8988T (cell line): ENCODE results near the gene METTL21C.

Experiments
- DNase-seq: peaks from one replicate; pipeline ENCODE4 v3.0.0; 2011

Gene METTL21C

GRCh38 chr13:102657630-102658029, 37.2 kb downstream of the METTL21C start:
- no peak for DNase-seq

- DNase-seq, result no peak
These were observed 40.1 kb downstream of the METTL21C start for GRCh38 chr13:102654756-102655155.

DNA sequence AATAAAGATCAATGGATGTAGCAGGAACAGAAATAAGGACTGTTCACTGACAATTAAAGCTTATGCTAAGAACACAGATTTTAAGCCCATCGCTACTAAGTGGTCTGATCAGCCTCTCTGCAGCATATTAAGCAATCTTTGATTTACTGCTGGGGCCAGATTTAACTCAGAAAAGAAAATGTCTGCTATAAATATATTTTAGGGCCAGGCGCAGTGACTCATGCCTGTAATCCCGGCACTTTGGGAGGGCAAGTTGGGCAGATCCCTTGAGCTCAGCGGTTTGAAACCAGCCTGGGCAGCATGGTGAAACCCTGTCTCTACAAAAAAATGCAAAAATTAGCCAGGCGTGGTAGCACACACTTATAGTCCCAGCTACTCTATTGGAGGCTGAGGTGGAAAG, 43.0 kb downstream of the METTL21C start:
- no peak for DNase-seq

DNA sequence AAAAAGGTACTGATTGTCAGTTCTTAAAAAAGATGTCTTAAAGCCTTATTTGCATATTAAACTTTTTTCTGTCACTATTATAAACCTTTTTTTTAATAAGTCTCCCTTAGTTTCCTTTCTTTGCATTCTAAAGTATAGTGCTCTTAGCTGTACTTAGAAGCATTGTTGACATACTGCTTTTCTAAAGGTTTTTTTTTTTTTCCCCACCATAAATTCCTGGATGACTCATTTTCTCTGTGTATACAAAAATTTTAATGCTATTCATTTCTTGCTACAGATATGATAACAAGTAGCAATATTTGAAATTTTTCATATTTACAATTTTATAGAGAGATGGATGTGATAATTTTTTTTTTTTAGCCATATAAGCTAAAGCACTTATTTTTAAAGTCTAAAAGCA, 43.5 kb downstream of the METTL21C start:
- no peak for DNase-seq

DNA sequence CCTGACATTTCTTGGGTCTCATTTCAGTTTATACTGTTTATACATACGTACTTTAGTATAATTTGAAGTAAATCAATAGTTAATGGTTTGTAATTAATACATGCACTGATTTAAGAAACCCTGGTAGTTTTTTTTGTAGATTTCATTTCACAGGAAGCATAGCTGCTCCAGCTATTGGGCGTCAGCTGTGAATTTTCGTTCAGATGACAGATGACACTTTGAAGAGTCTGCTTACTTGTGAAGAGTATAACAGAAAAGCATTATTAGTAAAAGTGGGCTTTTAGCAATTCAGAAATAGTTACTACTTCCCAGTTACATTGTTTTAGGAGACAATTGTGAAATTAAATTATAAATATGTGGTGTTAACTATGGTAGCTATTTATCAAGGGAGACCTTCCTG, 44.4 kb downstream of the METTL21C start:
- no peak for DNase-seq

GRCh38 chr13:102648046-102648445, 46.8 kb downstream of the METTL21C start:
- no peak for DNase-seq

GRCh38 chr13:102645701-102646100, 49.1 kb downstream of the METTL21C start:
- DNase-seq, result no peak

DNA sequence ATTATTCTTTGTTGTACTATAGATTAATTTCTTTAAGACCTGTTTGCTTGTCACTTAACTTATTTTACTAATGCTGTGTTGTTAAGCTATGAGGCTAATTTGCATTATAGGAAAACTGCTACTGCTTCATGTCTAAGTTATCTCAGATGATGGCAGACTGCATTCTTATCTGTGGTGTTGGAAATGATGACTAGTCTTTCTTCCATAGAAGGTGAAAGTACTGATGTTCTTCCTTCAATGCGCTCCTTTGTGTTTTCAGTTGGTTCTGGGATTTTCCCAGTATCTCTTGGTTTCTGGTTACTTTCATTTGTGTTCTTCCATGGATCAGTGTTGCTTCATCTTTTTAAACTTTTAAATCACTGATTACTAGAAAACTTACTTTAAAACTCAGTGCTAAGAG, 51.2 kb downstream of the METTL21C start:
- DNase-seq, result no peak

DNA sequence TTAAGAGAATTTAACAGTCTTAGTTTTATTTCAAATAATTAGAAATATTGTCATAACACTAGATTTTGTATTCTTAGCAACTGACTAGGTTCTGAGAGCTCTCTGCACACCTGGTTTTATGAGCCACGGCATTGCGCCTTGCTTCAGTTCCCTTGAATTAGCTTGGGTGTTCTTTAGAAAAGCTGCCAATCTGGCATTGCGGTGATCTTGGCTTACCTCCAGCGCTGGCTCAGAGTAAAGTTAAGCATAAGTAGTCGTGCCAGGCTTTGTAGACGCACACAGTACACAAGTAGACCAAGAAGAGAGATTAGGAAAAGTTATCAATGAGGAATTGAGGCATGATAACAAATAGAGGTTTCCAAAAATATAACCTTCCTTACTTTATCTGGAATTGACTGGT, 52.4 kb downstream of the METTL21C start:
- no peak for DNase-seq

DNA sequence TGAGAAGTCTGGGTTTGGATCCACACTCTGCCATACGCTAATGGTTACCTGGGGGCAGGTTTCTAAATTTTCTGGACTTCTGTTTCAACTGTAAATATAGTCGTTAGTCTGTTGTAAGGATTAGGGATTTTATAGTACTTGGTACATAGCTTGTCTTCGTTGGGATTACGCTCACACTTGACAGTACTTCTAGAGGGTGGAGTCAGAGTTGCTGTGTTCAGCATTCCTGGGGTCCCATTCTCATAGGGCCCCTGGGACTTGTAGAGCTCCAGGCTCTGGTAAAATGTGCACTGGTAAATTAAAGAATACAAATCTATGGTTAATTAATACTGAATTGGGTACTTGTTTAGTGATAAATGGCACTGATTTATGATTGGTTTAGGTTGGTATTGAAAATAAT, 52.8 kb downstream of the METTL21C start:
- DNase-seq, result no peak

- no peak for DNase-seq
These were observed 56.1 kb downstream of the METTL21C start for GRCh38 chr13:102638741-102639140.
